ENCODE measurements around the gene DOCK3. TPM values are rescaled to one million over a fixed set of nuclear protein-coding genes. Genes with fewer than 3 reads are reported as not detected.

The DOCK3 gene
- total and polyA plus RNA-seq, 10 of the 15 experiments (the other 5 are each of a cell fraction or from before 2014, with no cell fraction given): 0.02 to 0.52 (median 0.04) TPM; not detected in 5

DNA sequence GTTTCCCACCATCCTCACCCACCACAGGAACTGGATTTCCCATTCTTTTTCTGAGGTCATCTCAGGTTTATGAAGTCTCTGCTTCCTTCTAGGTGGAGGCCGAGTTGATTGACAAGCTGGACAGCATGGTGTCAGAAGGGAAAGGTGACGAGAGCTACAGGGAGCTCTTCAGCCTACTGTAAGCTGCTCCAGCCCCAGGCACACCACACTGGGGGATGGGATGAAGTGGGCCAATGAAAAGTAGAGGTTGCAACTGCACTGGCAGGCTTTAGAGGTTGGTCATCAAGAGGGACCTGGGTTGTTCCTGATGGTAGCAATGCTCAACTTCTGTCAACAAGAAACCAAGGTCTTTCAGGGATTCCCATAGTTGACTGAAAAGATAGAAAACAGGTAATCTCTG, 655.3 kb downstream of the DOCK3 start (continued):
- TF ChIP-seq, protein P1, sequence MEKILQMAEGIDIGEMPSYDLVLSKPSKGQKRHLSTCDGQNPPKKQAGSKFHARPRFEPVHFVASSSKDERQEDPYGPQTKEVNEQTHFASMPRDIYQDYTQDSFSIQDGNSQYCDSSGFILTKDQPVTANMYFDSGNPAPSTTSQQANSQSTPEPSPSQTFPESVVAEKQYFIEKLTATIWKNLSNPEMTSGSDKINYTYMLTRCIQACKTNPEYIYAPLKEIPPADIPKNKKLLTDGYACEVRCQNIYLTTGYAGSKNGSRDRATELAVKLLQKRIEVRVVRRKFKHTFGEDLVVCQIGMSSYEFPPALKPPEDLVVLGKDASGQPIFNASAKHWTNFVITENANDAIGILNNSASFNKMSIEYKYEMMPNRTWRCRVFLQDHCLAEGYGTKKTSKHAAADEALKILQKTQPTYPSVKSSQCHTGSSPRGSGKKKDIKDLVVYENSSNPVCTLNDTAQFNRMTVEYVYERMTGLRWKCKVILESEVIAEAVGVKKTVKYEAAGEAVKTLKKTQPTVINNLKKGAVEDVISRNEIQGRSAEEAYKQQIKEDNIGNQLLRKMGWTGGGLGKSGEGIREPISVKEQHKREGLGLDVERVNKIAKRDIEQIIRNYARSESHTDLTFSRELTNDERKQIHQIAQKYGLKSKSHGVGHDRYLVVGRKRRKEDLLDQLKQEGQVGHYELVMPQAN (conservative IDR thresholded peaks at IDR 0.05): no peak
- TF ChIP-seq FOXK2 (IDR thresholded peaks at IDR 0.05) (no peak), NFXL1 (IDR thresholded peaks at IDR 0.05; ENCODE audit: borderline replicate concordance) (no peak), NR2C1 (IDR thresholded peaks at IDR 0.05) (no peak)

DNA sequence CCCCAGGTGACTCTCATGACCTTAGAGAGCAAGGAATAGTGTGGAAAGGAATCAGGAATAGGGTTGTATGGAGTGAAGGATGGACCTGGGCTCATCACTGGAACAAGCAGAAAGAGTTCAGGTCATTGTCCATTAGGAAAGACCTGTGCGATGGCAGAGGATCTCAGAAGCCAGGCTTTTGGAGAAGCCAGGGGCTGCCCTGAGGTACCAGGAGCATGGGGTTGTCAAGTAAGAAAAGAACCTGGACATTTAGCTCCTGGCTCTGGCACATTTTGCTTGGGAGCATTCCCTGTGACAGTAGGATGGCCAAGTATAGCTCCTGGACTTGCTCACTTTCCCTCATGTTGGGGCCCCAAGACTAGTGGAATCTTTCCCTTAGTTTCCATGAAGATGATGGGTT, 657.4 kb downstream of the DOCK3 start:
- H4K20me1 ChIP-seq (ENCODE audit: control insufficient read depth, insufficient read depth): no peaks in the 10 kb centered on the region
- ATAC-seq: no peak
- no peak overlapping the region for H3K4me2 ChIP-seq (ENCODE audit: control insufficient read depth, insufficient read depth)
- no peaks in the 10 kb centered on the region for H3K9me3 ChIP-seq (replicated peaks; ENCODE audit: control insufficient read depth, insufficient read depth, low read length)
- TF ChIP-seq BHLHE40 (IDR thresholded peaks at IDR 0.05; ENCODE audit: borderline replicate concordance in 1 of 2, low read depth in 2 of 2, low read length in 1 of 2) (no peak), EED (IDR thresholded peaks at IDR 0.05; ENCODE audit: low read depth) (no peak), NBN (IDR thresholded peaks at IDR 0.05) (no peak), NFIC (IDR thresholded peaks at IDR 0.05; ENCODE audit: low read depth, low read length) (no peak), ZBED1 (IDR thresholded peaks at IDR 0.05; ENCODE audit: borderline replicate concordance) (no peak)
- ChIA-PET POLR2A (no interaction called here), SMC1A (ENCODE audit: uncharacterized antibody, unreplicated experiment) (no interaction called here), CTCF (no interaction called here), RAD21 (ENCODE audit: unreplicated experiment) (no interaction called here)
- in situ Hi-C loops (cut with MboI) (no loop called here), intact Hi-C loops (cut with micrococcal nuclease; ENCODE audit: unreplicated experiment) (no loop called here)
- 93% methylated on average over 1 of the region's 1 CpG for WGBS (ENCODE audit: insufficient coverage, insufficient replicate concordance, low lambda C conversion rate, missing lambda C conversion rate)
- H3K36me3 ChIP-seq (ENCODE audit: control insufficient read depth in 2 of 2, insufficient read depth in 2 of 2, low read length in 1 of 2): no peaks in the 10 kb centered on the region
- H3K4me1 ChIP-seq (ENCODE audit: control insufficient read depth, insufficient read depth, low read length): no peaks in the 10 kb centered on the region
- no peak overlapping the region for H3K9ac ChIP-seq (ENCODE audit: control insufficient read depth, insufficient read depth, low read length)
- no peak for DNase-seq (ENCODE audit: low read depth, low spot score)
- H3K27me3 ChIP-seq (replicated peaks in 1 of 2; ENCODE audit: control insufficient read depth in 2 of 2, insufficient read depth in 2 of 2, low read length in 1 of 2): 0 out of 4 replicates have a peak, but pooled peaks cover 0 to 1% of the 10 kb centered on the region in 2 experiments
- BruUV-seq (replicated peaks): no TSS peak
- H3K79me2 ChIP-seq (ENCODE audit: control insufficient read depth, insufficient read depth, low read length): no peaks in the 10 kb centered on the region
- no peak for FAIRE-seq
- no peak overlapping the region for H2AFZ ChIP-seq (ENCODE audit: control insufficient read depth, low read depth, low read length)
- no peak overlapping the region for H3K4me3 ChIP-seq
- no peak overlapping the region for H3K27ac ChIP-seq (ENCODE audit: control insufficient read depth, insufficient read depth)
